NCI-H1930 (cell line): ENCODE data around the gene SSNA1.
A peak's percentile ranks its signal among the peaks of the same experiment; 100 is the strongest.

ENCODE experiments used
- DNase-seq, 2 experiments: peaks; one replicate each; lab custom pipeline; 2025; lab: John Stamatoyannopoulos, UW

The SSNA1 gene

GRCh38 chr9:137184881-137185660, 3.4 kb upstream of the SSNA1 start:
- DNase-seq: no peak

GRCh38 chr9:137185921-137186320, 2.6 kb upstream of the SSNA1 start:
- DNase-seq: no peak

DNA sequence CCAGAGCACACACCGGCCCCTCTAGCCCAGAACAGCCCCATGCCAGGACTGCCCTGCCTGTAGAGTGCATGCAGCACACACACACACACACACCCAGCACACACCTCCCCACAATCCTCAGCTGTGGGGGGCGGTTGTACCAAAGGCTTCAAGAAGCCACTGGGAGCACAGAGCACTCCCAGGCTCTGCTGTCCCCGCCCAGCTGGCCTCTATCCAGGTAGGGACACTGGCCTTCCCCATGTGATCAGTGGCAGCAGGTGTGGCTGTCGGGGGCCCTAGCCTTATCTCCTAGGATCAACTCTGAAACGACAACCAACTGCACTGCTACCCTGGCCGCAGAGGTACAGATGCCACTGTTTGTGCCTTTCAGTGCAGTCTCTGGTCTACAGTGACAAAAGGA, 2.1 kb upstream of the SSNA1 start:
- DNase-seq: no peak

- DNase-seq: no peak
Measured at GRCh38 chr9:137187386-137187785, 1.1 kb upstream of the SSNA1 start.

GRCh38 chr9:137188086-137188489, 388 bp upstream of the SSNA1 start:
- no peak for DNase-seq

- no peak for DNase-seq
Measured at GRCh38 chr9:137189297-137190295, 1.1 kb downstream of the SSNA1 start.

DNA sequence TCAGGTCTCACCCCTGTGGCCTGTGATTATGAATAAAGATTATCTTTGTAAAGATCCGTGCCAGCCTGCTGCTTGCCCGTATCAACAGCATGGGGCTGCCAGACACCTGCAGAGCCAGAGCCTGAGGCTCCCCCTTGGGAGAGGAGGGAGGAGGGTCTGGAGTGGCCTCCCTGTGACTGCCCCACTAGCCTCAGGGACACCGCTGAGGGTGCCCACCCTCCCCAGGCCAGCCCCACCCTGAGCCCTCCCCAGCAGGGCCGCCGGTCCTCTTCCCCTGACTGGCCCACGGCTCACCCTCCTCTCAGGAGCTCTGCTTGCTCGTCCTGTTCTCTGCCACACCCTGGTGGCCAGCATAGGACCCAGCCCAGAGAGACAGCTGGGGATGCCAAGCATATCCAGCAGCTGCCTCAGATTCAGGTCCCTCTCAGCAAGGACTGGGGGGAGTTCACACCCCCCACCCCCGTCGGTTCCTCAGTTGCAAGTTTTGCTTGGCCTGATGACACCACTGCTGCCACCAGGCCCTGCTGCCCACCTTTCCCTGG, 1.9 kb downstream of the SSNA1 start:
- no peak for DNase-seq

DNA sequence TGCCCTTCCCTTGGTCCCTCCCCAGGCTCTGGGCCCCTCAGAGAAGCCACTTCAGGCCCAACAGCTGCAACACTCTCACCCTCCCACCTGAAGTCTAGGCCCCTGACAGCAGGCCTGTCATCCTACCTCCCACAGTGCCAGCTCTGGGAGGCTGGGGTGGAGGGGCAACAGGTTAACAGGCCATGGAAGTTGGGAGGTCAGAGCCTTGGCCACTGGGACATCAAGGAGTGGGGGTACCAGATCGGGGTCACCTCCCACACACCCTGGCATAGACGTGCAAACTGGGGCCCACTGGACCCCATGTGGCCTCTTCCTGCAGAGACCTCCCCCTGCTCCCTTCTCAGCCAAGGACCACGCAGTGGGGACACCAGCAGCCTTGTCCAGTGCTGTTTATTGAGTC, 2.8 kb downstream of the SSNA1 start:
- no peak for DNase-seq

GRCh38 chr9:137191691-137192447, 3.4 kb downstream of the SSNA1 start:
- no peak for DNase-seq

DNA sequence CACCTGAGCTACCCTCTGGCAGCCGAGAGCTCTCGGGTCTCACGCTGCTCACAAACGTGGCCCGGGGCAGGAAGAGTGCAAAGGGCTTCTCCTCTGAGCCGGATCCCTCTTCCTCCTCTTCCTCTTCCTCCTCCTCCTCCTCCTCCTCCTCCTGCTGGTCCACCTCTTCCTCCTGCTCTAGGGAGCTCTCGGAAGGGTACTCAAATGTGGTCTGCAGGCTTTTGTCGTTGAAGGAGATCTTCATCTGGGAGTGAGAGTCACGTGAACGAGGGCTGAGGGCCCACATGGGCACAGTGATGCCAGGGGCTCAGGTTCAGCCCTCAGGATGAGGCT, 3.9 kb downstream of the SSNA1 start:
- no peak for DNase-seq

GRCh38 chr9:137192859-137193258, 4.4 kb downstream of the SSNA1 start:
- DNase-seq: no peak

- no peak for DNase-seq
Measured at GRCh38 chr9:137193771-137194170, 5.3 kb downstream of the SSNA1 start.

DNA sequence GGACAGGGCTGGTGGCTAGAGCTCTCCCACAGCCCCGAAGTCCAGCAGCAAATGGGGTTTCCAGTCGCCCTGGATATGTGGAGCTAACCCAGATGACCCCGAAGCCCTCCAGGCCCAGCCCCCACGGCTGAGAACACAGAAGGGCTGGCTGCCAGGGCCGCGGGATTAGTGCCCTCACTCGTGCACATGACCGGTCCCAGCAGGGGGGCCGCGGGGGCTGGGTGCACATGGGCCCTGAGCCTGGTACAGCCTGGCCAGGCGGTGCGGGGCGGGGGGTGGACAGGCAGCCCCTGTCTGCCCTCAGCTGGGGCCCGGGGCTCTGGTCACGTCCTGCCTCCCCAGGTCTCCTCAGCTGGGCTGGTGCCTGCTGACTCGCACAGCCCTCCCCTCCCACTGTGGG, 5.9 kb downstream of the SSNA1 start:
- no peak for DNase-seq

DNA sequence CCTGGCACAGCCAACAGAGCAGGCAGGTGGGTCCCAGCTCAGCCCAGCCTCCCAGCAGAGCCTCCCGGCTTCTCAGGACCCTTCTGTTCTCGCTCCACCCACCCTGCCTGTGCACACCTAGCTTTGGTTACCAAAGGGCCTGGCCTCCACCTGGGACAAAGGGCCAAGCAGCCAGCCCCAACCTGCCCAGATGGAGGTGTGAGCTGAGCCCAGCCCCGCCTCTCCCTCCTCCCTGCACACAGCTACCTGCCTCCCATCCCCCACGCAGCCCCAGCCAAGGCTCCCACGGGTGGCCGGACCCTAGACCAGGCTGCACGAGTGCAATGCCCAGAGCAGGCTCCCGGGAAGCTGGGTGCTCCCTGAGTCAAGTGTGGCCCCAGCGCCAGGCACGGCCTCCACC, 6.4 kb downstream of the SSNA1 start:
- DNase-seq: no peak

GRCh38 chr9:137195525-137196220, 7.2 kb downstream of the SSNA1 start:
- no peak for DNase-seq

- DNase-seq: no peak
Measured at GRCh38 chr9:137198051-137198901, 9.8 kb downstream of the SSNA1 start.

DNA sequence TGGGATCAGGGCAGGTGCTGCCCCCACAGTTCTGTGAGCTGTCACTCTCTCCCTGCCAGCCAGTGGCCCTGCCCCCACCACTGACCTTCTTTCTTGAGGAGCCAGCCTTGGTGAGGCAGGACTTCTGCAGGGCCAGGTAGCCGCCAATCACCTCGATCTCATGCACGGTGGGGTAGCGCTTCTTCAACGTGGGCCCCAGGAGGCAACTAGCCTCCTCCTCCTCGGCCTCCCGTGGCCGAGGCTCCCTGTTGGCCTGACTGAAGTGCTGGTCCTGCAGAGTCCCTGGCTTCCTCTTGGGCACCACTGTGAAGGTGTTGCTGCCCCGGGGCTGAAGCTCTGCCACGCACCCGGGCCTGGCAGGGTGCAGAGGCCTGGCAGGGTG, 10.4 kb downstream of the SSNA1 start:
- DNase-seq: no peak

DNA sequence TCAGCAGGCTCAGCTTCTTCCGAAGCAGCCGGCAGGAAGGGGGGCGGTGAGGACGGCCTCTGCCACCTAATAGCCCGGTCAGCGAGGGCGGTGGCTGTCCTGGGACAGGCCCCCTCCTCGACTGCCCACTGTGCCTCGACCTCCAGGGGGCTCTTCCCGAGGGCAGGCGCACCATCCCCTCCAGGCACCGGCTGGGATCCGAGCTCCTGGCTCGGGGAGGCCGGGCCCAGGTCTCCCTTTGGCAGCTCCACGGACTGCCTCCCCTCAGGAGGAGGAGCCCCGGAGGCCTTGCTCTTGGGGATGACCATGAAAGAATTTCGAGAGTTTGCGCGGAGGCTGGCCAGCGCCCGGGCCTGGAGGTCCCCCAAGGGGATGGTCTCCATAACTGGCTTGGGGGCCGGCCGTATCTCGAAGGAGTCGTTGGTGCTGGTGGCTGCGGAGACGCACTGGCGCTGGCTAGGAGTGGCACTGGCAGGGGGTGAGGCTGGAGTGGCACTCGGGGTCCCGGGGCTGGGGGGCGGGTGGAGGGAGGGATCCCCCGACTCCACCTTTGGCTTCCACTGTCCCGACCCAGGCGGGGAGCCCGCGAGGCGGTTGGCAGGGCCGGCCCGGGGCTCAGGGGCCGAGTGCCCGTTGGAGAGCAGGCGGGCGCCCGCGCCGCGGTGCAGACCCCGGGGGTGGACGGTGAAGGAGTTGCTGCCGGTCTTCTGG, 11.1 kb downstream of the SSNA1 start:
- no peak for DNase-seq

DNA sequence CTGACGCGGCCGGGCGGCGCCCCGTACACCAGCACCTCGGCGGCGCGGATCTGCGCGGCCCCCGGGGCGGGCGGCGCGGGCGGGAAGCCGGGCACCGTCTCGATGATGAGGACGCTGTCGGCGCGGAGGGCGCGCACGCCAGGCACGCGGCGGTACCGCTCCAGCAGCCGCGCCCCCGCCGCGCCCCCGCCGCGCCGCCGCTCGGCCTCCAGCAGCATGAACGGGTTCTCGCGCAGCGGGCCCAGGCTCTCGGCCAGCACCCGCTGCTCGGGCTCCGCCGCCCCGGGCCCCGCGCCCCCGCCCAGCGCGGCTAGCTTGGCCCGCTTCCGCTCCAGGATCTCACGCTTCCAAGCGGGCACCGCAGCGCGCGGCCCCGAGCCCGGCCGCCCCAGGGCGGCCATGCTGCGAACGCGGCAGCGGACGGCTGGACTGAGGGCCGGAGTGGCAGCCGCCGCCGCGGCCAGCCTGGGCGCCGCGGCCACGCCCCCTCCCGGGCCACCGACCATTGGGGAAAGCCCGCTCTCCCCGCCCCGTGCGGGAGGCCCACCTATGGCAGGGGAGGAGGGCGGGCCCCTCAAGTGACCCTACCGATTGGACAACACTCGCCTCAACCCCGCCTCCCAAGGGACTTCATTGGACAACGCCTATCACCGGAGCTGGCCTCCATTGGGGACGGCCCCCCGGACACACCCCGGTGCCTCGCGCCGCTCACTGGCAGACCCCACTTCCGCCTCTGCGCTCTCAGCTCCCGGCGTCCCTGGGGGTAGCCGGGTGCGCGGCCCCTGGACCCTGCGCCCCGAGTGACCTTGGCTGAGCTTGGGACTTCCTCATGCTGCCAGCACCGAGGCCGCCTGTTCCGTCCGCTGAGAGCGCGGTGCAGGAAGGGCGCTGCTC, 12.1 kb downstream of the SSNA1 start, which contains the start of gene TPRN:
TSS of gene TPRN (minus strand) at position 431 of the 894 bp plus-strand sequence. CDS start at position 401, 30 bp downstream.
- peak; percentile 99 for DNase-seq
